GM12892 (cell line): Measurements from ENCODE around the gene SH3GLB1.

Source experiments
- POLR2A ChIP-seq: IDR thresholded peaks from 2 replicates; pipeline ENCODE4 v1.6.1; 2011; ENCODE audit warnings: low read depth, low read length, control low read depth
- POLR2AphosphoS5 ChIP-seq: IDR thresholded peaks from 2 replicates; pipeline ENCODE4 v1.6.1; 2011; ENCODE audit warnings: low read depth, low read length, control low read depth
- TAF1 ChIP-seq: IDR thresholded peaks from 2 replicates; pipeline ENCODE4 v1.6.1; 2011; ENCODE audit warnings: low read depth, mild to moderate bottlenecking, control low read depth, low read length, borderline replicate concordance

DNA sequence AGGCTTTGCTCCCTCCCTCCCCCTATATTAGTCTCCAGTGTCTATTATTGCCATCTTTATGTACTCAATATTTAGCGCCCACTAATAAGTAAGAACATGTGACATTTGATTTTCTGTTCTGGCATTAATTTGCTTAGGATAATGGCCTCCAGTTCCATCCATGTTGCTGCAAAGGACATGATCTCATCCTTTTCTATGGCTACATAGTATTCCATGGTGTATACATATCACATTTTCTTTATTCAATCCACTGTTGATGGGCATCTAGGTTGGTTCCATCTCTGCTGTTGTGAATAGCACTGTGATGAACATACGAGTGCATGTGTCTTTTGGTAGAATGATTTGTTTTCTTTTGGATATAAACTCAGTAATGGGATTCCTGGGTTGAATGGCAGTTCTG lies 61.3 kb downstream of the SH3GLB1 start:
- TF ChIP-seq POLR2A (no peak), POLR2AphosphoS5 (no peak), TAF1 (no peak)
